ENCODE data around the gene MYRIP.

The MYRIP gene

DNA sequence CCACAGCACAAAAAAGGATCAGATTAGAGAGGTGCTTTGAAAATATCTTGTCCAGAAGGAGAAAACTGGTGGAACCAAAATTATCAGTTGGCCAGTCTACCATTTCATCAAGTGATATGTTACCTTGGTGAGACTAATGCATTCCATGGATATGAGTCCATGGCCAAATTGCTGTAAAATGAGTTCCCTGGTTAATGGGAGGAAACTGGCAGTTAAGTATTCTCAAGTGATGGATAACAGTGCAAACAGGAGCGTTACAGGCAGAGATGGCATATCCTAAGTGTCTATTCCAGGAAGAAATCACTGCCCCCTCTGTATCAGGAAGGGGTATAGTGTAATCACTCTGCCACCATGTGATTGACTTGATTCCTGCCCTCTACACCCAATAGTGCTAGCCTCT lies 34.0 kb downstream of the MYRIP start:
- POLR2A ChIA-PET = no interaction called here
- no peak for DNase-seq (ENCODE audit: extremely low spot score)
- TF ChIP-seq TARDBP (IDR thresholded peaks at IDR 0.05) = no peak
- no peak for TF ChIP-seq BHLHE40 (IDR thresholded peaks at IDR 0.05; ENCODE audit: borderline replicate concordance)
- no peak for TF ChIP-seq LEF1 (IDR thresholded peaks at IDR 0.05; ENCODE audit: borderline replicate concordance)
- no peak for TF ChIP-seq HDGF (IDR thresholded peaks at IDR 0.05; ENCODE audit: borderline replicate concordance)
- TF ChIP-seq FOXM1 (IDR thresholded peaks at IDR 0.05; ENCODE audit: borderline replicate concordance) = no peak
- CTCF ChIA-PET = no interaction called here

DNA sequence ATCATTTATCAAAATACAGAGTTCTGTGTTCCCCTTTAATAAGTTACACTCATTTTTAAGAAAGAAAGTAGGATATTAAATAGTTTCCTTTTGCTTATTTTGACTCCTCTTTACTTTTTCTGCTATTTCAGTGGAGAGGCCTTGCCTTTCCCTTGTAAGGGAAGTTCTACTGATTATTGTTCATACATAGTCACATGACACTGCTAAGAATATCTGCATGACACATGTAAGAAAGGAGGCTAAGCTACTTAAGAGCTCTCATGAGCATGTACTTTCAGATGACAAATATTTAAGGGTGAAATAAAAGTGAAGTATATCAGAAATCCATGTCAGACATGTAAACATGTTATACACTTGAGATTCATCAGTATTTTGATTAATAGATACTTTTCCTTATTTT lies 39.0 kb downstream of the MYRIP start:
- TF ChIP-seq SP1 (IDR thresholded peaks at IDR 0.05) (no peak), SUZ12 (IDR thresholded peaks at IDR 0.05) (no peak), TARDBP (IDR thresholded peaks at IDR 0.05) (no peak), ARNT (IDR thresholded peaks at IDR 0.05) (no peak), FOXK2 (IDR thresholded peaks at IDR 0.05) (no peak), FOXA1 (IDR thresholded peaks at IDR 0.05) (no peak), L3MBTL2 (conservative IDR thresholded peaks at IDR 0.05) (no peak), BHLHE40 (IDR thresholded peaks at IDR 0.05; ENCODE audit: borderline replicate concordance) (no peak), ZNF384 (IDR thresholded peaks at IDR 0.05) (no peak), ELF4 (IDR thresholded peaks at IDR 0.05) (no peak)
- DNase-seq (ENCODE audit: extremely low spot score) = no peak
- CTCF ChIA-PET = no interaction called here
- POLR2A ChIA-PET = no interaction called here

- TF ChIP-seq SP1 (IDR thresholded peaks at IDR 0.05) = no peak
- no peak for TF ChIP-seq FOXK2 (IDR thresholded peaks at IDR 0.05)
- no peak for TF ChIP-seq ZNF384 (IDR thresholded peaks at IDR 0.05)
- TF ChIP-seq, protein P1, sequence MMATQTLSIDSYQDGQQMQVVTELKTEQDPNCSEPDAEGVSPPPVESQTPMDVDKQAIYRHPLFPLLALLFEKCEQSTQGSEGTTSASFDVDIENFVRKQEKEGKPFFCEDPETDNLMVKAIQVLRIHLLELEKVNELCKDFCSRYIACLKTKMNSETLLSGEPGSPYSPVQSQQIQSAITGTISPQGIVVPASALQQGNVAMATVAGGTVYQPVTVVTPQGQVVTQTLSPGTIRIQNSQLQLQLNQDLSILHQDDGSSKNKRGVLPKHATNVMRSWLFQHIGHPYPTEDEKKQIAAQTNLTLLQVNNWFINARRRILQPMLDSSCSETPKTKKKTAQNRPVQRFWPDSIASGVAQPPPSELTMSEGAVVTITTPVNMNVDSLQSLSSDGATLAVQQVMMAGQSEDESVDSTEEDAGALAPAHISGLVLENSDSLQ (IDR thresholded peaks at IDR 0.05) = no peak
- no peak for TF ChIP-seq LEF1 (IDR thresholded peaks at IDR 0.05; ENCODE audit: borderline replicate concordance)
- no peak for TF ChIP-seq HDGF (IDR thresholded peaks at IDR 0.05; ENCODE audit: borderline replicate concordance)
- TF ChIP-seq FOXA1 (IDR thresholded peaks at IDR 0.05) = no peak
- TF ChIP-seq ARNT (IDR thresholded peaks at IDR 0.05) = no peak
- no peak for TF ChIP-seq CTBP1 (IDR thresholded peaks at IDR 0.05; ENCODE audit: borderline replicate concordance)
- no peak for TF ChIP-seq L3MBTL2 (conservative IDR thresholded peaks at IDR 0.05)
- TF ChIP-seq NFRKB (IDR thresholded peaks at IDR 0.05) = no peak
- no peak for TF ChIP-seq TARDBP (IDR thresholded peaks at IDR 0.05)
- TF ChIP-seq SUZ12 (IDR thresholded peaks at IDR 0.05) = no peak
- no peak for TF ChIP-seq BHLHE40 (IDR thresholded peaks at IDR 0.05; ENCODE audit: borderline replicate concordance)
- POLR2A ChIA-PET = no interaction called here
- no peak for DNase-seq (ENCODE audit: extremely low spot score)
- CTCF ChIA-PET = no interaction called here
Observed at GRCh38 chr3:39849992-39850715, 40.7 kb downstream of the MYRIP start.

- TF ChIP-seq ELF4 (IDR thresholded peaks at IDR 0.05) = no peak
- TF ChIP-seq FOXM1 (IDR thresholded peaks at IDR 0.05; ENCODE audit: borderline replicate concordance) = no peak
- no peak for TF ChIP-seq ZNF384 (IDR thresholded peaks at IDR 0.05)
- no peak for TF ChIP-seq TARDBP (IDR thresholded peaks at IDR 0.05)
- no peak for TF ChIP-seq L3MBTL2 (conservative IDR thresholded peaks at IDR 0.05)
- TF ChIP-seq FOXA1 (IDR thresholded peaks at IDR 0.05) = no peak
- TF ChIP-seq ARNT (IDR thresholded peaks at IDR 0.05) = no peak
- CTCF ChIA-PET = no interaction called here
- POLR2A ChIA-PET = no interaction called here
- DNase-seq (ENCODE audit: extremely low spot score) = no peak
Observed at GRCh38 chr3:39850716-39851032, 41.3 kb downstream of the MYRIP start.

DNA sequence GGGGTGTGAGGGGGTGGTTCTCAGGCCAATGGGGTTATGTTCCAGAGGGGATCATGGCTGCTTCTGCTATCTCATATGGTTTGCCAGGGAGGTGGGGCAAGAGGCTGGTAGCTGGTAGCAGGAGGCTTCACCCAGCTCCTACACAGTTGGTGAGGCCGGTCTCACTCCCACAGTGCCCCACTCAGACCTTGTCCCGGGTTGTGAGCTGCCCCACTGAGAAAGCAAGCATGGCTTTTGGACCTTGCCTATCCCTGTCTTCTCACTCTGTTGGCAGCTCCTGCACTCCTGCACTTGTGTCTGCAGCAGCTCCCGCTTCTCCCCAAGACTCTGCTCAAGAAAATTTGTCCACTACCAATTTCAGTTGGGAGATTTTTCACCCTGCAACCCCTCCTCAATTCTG lies 46.1 kb downstream of the MYRIP start:
- POLR2A ChIA-PET = no interaction called here
- no peak for DNase-seq (ENCODE audit: extremely low spot score)
- TF ChIP-seq LEF1 (IDR thresholded peaks at IDR 0.05; ENCODE audit: borderline replicate concordance) (no peak), SUZ12 (IDR thresholded peaks at IDR 0.05) (no peak), FOXM1 (IDR thresholded peaks at IDR 0.05; ENCODE audit: borderline replicate concordance) (no peak), TARDBP (IDR thresholded peaks at IDR 0.05) (no peak), L3MBTL2 (conservative IDR thresholded peaks at IDR 0.05) (no peak), HDGF (IDR thresholded peaks at IDR 0.05; ENCODE audit: borderline replicate concordance) (no peak), BHLHE40 (IDR thresholded peaks at IDR 0.05; ENCODE audit: borderline replicate concordance) (no peak)
- CTCF ChIA-PET = no interaction called here

DNA sequence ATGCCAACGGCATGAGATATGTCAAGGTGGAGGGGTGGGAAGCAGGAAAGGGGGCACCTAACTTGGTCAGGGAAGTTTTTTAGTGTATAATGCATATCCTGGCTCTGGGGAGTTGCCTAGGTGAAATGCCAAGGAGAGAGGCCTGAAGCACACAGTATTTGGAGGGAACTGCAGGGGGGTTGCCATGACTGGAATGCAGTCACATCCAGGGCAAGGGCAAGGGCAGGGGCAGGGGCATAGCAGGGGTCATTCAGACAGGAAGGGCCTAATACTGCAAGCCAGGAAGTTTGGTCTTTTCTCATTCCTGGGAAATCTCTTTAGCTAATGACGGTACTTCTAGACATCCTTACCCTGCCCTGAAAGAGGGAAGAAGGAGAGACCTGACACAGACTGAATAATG lies 60.5 kb downstream of the MYRIP start:
- ChIA-PET POLR2A (no interaction called here), CTCF (no interaction called here)
- no peak for DNase-seq (ENCODE audit: extremely low spot score)
- no peak for TF ChIP-seq L3MBTL2 (conservative IDR thresholded peaks at IDR 0.05)
- no peak for TF ChIP-seq BHLHE40 (IDR thresholded peaks at IDR 0.05; ENCODE audit: borderline replicate concordance)
- TF ChIP-seq TARDBP (IDR thresholded peaks at IDR 0.05) = no peak
- no peak for TF ChIP-seq LEF1 (IDR thresholded peaks at IDR 0.05; ENCODE audit: borderline replicate concordance)
- no peak for TF ChIP-seq HDGF (IDR thresholded peaks at IDR 0.05; ENCODE audit: borderline replicate concordance)
- no peak for TF ChIP-seq ZNF384 (IDR thresholded peaks at IDR 0.05)
- TF ChIP-seq CTBP1 (IDR thresholded peaks at IDR 0.05; ENCODE audit: borderline replicate concordance) = no peak
- TF ChIP-seq SP1 (IDR thresholded peaks at IDR 0.05) = no peak
- no peak for TF ChIP-seq NFRKB (IDR thresholded peaks at IDR 0.05)
- TF ChIP-seq, protein P1 (IDR thresholded peaks at IDR 0.05) = no peak
- TF ChIP-seq SUZ12 (IDR thresholded peaks at IDR 0.05) = no peak
- no peak for TF ChIP-seq FOXK2 (IDR thresholded peaks at IDR 0.05)
- TF ChIP-seq ELF4 (IDR thresholded peaks at IDR 0.05) = no peak
- TF ChIP-seq FOXM1 (IDR thresholded peaks at IDR 0.05; ENCODE audit: borderline replicate concordance) = no peak
- no peak for TF ChIP-seq FOXA1 (IDR thresholded peaks at IDR 0.05)
- TF ChIP-seq ARNT (IDR thresholded peaks at IDR 0.05) = no peak

DNA sequence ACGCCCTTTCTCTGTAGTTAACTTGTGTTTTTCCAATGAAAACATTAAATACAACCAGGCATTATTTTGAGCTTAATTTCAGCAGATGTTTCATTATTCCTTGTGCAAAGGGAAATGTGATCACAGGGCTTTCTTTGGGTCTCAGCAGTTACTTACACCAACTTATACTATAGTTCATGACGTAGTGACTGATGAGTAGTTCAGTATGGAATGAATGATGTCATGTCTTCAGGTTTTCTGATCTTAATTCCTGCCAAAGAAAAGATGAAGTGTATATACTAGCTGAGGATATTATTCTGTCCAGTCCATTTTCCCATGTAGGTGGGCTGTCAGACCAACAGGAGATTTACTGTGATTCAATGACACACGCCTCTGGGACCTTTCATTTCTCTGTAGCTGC lies 61.3 kb downstream of the MYRIP start:
- no peak for DNase-seq (ENCODE audit: extremely low spot score)
- POLR2A ChIA-PET = no interaction called here
- TF ChIP-seq FOXM1 (IDR thresholded peaks at IDR 0.05; ENCODE audit: borderline replicate concordance) (no peak), L3MBTL2 (conservative IDR thresholded peaks at IDR 0.05) (no peak), NFRKB (IDR thresholded peaks at IDR 0.05) (no peak), BHLHE40 (IDR thresholded peaks at IDR 0.05; ENCODE audit: borderline replicate concordance) (no peak), ZNF384 (IDR thresholded peaks at IDR 0.05) (no peak), ARNT (IDR thresholded peaks at IDR 0.05) (no peak), FOXA1 (IDR thresholded peaks at IDR 0.05) (no peak), CTBP1 (IDR thresholded peaks at IDR 0.05; ENCODE audit: borderline replicate concordance) (no peak), HDGF (IDR thresholded peaks at IDR 0.05; ENCODE audit: borderline replicate concordance) (no peak), FOXK2 (IDR thresholded peaks at IDR 0.05) (no peak), TARDBP (IDR thresholded peaks at IDR 0.05) (no peak), LEF1 (IDR thresholded peaks at IDR 0.05; ENCODE audit: borderline replicate concordance) (no peak), SUZ12 (IDR thresholded peaks at IDR 0.05) (no peak), ELF4 (IDR thresholded peaks at IDR 0.05) (no peak), SP1 (IDR thresholded peaks at IDR 0.05) (no peak)
- TF ChIP-seq, protein P1 (IDR thresholded peaks at IDR 0.05) = no peak
- CTCF ChIA-PET = no interaction called here
